Measurements from ENCODE around the gene FGF3.

The FGF3 gene

GRCh38 chr11:69818603-69819441, at the start of gene FGF3:
Gene FGF3 (minus strand): TSS chr11:69819416. CDS start chr11:69818933, 483 bp downstream.
- no peak for DNase-seq

GRCh38 chr11:69868871-69869270, 49.7 kb upstream of the FGF3 start:
- DNase-seq: no peak

GRCh38 chr11:69868006-69868810, 49.0 kb upstream of the FGF3 start:
- DNase-seq: no peak

GRCh38 chr11:69867076-69868005, 48.1 kb upstream of the FGF3 start:
- no peak for DNase-seq

GRCh38 chr11:69866648-69867047, 47.4 kb upstream of the FGF3 start:
- no peak for DNase-seq

GRCh38 chr11:69865707-69866106, 46.5 kb upstream of the FGF3 start:
- no peak for DNase-seq

- DNase-seq: no peak
Measured at GRCh38 chr11:69864686-69865661, 45.8 kb upstream of the FGF3 start.

- no peak for DNase-seq
Measured at GRCh38 chr11:69863544-69864200, 44.5 kb upstream of the FGF3 start.

- DNase-seq: no peak
Measured at GRCh38 chr11:69862797-69863543, 43.8 kb upstream of the FGF3 start.

GRCh38 chr11:69862331-69862771, 43.1 kb upstream of the FGF3 start:
- DNase-seq: no peak

GRCh38 chr11:69861901-69862300, 42.7 kb upstream of the FGF3 start:
- DNase-seq: no peak

GRCh38 chr11:69860796-69861445, 41.7 kb upstream of the FGF3 start:
- DNase-seq: no peak

- DNase-seq: no peak
Measured at GRCh38 chr11:69860244-69860643, 41.0 kb upstream of the FGF3 start.

- DNase-seq: no peak
Measured at GRCh38 chr11:69859275-69859934, 40.2 kb upstream of the FGF3 start.

- no peak for DNase-seq
Measured at GRCh38 chr11:69855421-69855820, 36.2 kb upstream of the FGF3 start.

GRCh38 chr11:69854713-69855112, 35.5 kb upstream of the FGF3 start:
- DNase-seq: no peak

- DNase-seq: no peak
Measured at GRCh38 chr11:69852056-69852455, 32.8 kb upstream of the FGF3 start.

GRCh38 chr11:69848201-69848600, 29.0 kb upstream of the FGF3 start:
- no peak for DNase-seq

GRCh38 chr11:69844396-69844795, 25.2 kb upstream of the FGF3 start:
- no peak for DNase-seq
